IMR-90 (cell line): ENCODE results near the gene SKAP1. TPM values are rescaled to one million over a fixed set of nuclear protein-coding genes. Genes with fewer than 3 reads are reported as not detected.

Experiments
- ATAC-seq: fragments of 200-7000 bp; cut with Tn5 transposase; 2 replicates; pipeline ENCODE4 v1.9.1; 2020; ENCODE audit warnings: low read depth, mild to moderate bottlenecking, moderate library complexity
- BruUV-seq: library from RNA; stranded (reverse); fragments of 400-500 nt; replicated peaks from 2 replicates; lab custom pipeline; 2021; lab: Mats Ljungman, UMichigan
- CTCF ChIA-PET: fragments of 300-600 bp; formaldehyde crosslinking; extraction: SDS; loops from one replicate; lab custom pipeline; 2021; ENCODE audit warnings: antibody characterized with exemption; lab: Yijun Ruan, JAX
- POLR2A ChIA-PET: fragments of 300-600 bp; sonication (Branson Sonifier 250); formaldehyde crosslinking; loops from one replicate; lab custom pipeline; 2022; ENCODE audit warnings: antibody characterized with exemption; ENCODE audit not compliant: unreplicated experiment; lab: Charles Lee
- DNase-seq: peaks from one replicate; pipeline ENCODE4 v3.0.0; 2013
- H2AFZ ChIP-seq: replicated peaks from 2 replicates; pipeline ENCODE3; 2013; ENCODE audit warnings: low read length, mild to moderate bottlenecking; ENCODE audit not compliant: poor library complexity
- H2AK5ac ChIP-seq: 2 replicates; pipeline ENCODE4 v1.6.1; 2013; ENCODE audit warnings: low read depth, low read length, inconsistent platforms
- H2AK9ac ChIP-seq: replicated peaks from 2 replicates; pipeline ENCODE3; 2013; ENCODE audit warnings: mild to moderate bottlenecking, low read depth, low read length, moderate library complexity; ENCODE audit not compliant: poor library complexity
- H2BK120ac ChIP-seq: 2 replicates; pipeline ENCODE4 v1.6.1; 2013; ENCODE audit warnings: low read depth, low read length, inconsistent platforms
- H2BK15ac ChIP-seq: 3 replicates; pipeline ENCODE4 v1.6.1; 2013; ENCODE audit warnings: low read depth, low read length, inconsistent platforms
- H2BK20ac ChIP-seq: 2 replicates; pipeline ENCODE4 v1.6.1; 2013; ENCODE audit warnings: low read depth, mild to moderate bottlenecking, inconsistent platforms, low read length, moderate library complexity
- H2BK5ac ChIP-seq: 2 replicates; pipeline ENCODE4 v1.6.1; 2013; ENCODE audit warnings: mild to moderate bottlenecking, low read depth, low read length, inconsistent platforms; ENCODE audit not compliant: poor library complexity, severe bottlenecking
- H3K14ac ChIP-seq: replicated peaks from 2 replicates; pipeline ENCODE4 v1.6.1; 2013; ENCODE audit warnings: low read depth, low read length, inconsistent platforms
- H3K18ac ChIP-seq: 2 replicates; pipeline ENCODE4 v1.6.1; 2013; ENCODE audit warnings: low read depth, low read length, control low read depth
- H3K23ac ChIP-seq: 2 replicates; pipeline ENCODE4 v1.6.1; 2013; ENCODE audit warnings: low read depth, low read length, inconsistent platforms
- H3K27ac ChIP-seq: 2 replicates; pipeline ENCODE4 v1.5.1; 2013; ENCODE audit warnings: mild to moderate bottlenecking, control low read depth, low read length; ENCODE audit not compliant: insufficient read depth
- H3K27me3 ChIP-seq: 2 replicates; pipeline ENCODE4 v1.6.1; 2013; ENCODE audit warnings: low read length; ENCODE audit not compliant: control insufficient read depth, insufficient read depth
- H3K36me3 ChIP-seq: 2 replicates; pipeline ENCODE4 v1.6.1; 2013; ENCODE audit warnings: low read length, mixed read lengths; ENCODE audit not compliant: control insufficient read depth, insufficient read depth
- H3K4ac ChIP-seq: 2 replicates; pipeline ENCODE4 v1.6.1; 2013; ENCODE audit warnings: low read depth, low read length, inconsistent platforms
- H3K4me1 ChIP-seq: 2 replicates; pipeline ENCODE4 v1.6.1; 2013; ENCODE audit warnings: low read length, mixed read lengths; ENCODE audit not compliant: control insufficient read depth, insufficient read depth
- H3K4me2 ChIP-seq: 2 replicates; pipeline ENCODE4 v1.6.1; 2013; ENCODE audit warnings: low read depth, mild to moderate bottlenecking, control low read depth, low read length, moderate library complexity
- H3K4me3 ChIP-seq: 2 replicates; pipeline ENCODE4 v1.5.1; 2013; ENCODE audit warnings: low read depth, mild to moderate bottlenecking, control low read depth, low read length, moderate library complexity; ENCODE audit not compliant: insufficient read depth
- H3K56ac ChIP-seq: 2 replicates; pipeline ENCODE4 v1.6.1; 2013; ENCODE audit warnings: low read length, inconsistent platforms; ENCODE audit not compliant: insufficient read depth; ENCODE audit errors: extremely low read depth
- H3K79me1 ChIP-seq, 2 experiments: 2 replicates each; pipeline ENCODE4 v1.6.1; 2013; ENCODE audit warnings: low read length in 2 of 2, inconsistent platforms in 1 of 2, low read depth in 1 of 2
- H3K9ac ChIP-seq: 2 replicates; pipeline ENCODE4 v1.6.1; 2013; ENCODE audit warnings: low read depth, low read length, control low read depth
- H3K9me1 ChIP-seq: 2 replicates; pipeline ENCODE4 v1.6.1; 2013; ENCODE audit warnings: low read length, inconsistent platforms; ENCODE audit not compliant: insufficient read depth
- H3K9me3 ChIP-seq: 2 replicates; pipeline ENCODE4 v1.6.1; 2013; ENCODE audit warnings: low read length; ENCODE audit not compliant: control insufficient read depth, insufficient read depth
- H4K20me1 ChIP-seq: 2 replicates; pipeline ENCODE4 v1.6.1; 2013; ENCODE audit warnings: low read length, inconsistent platforms; ENCODE audit not compliant: insufficient read depth
- H4K5ac ChIP-seq: 2 replicates; pipeline ENCODE4 v1.6.1; 2013; ENCODE audit warnings: mild to moderate bottlenecking, low read depth, low read length, control low read depth
- H4K8ac ChIP-seq, 2 experiments: 2 replicates each; pipeline ENCODE4 v1.6.1; 2013; ENCODE audit warnings: low read depth in 2 of 2, low read length in 2 of 2, control low read depth in 1 of 2, inconsistent platforms in 1 of 2
- H4K91ac ChIP-seq: 2 replicates; pipeline ENCODE4 v1.6.1; 2013; ENCODE audit warnings: low read depth, low read length, inconsistent platforms; ENCODE audit not compliant: insufficient read depth
- ELK1 ChIP-seq: fragments of 150-350 bp; IDR thresholded peaks from 2 replicates; pipeline ENCODE4 v1.6.1; 2016; ENCODE audit warnings: low read depth, mild to moderate bottlenecking, low read length, moderate library complexity, borderline replicate concordance
- FOS ChIP-seq: fragments of 150-350 bp; IDR thresholded peaks from 2 replicates; pipeline ENCODE4 v1.6.1; 2016; ENCODE audit warnings: low read depth, low read length
- RCOR1 ChIP-seq: IDR thresholded peaks from 2 replicates; pipeline ENCODE4 v1.6.1; 2012; ENCODE audit warnings: mild to moderate bottlenecking, low read length, improper control_type of control experiment; ENCODE audit not compliant: insufficient replicate concordance
- RFX5 ChIP-seq: IDR thresholded peaks from 2 replicates; pipeline ENCODE4 v1.8.0; 2012; ENCODE audit warnings: low read depth, mild to moderate bottlenecking, low read length, moderate library complexity
- WGBS, 2 experiments: methylation state at CpG; one replicate each; pipeline versions ENCODE4 v1.1.5 to v1.1.7; 2013; ENCODE audit warnings: missing lambda C conversion rate in 2 of 2; ENCODE audit not compliant: insufficient read length in 1 of 2; ENCODE audit errors: extremely low coverage in 2 of 2; 5-methylcytosine and 5-hydroxymethylcytosine counted together
- dilution Hi-C: fragments of 300-500 bp; cut with HindIII; formaldehyde crosslinking; loops from one replicate; pipeline ENCODE4 v1.14.3; 2018; ENCODE audit warnings: low sequenced_read_pairs; ENCODE audit not compliant: unreplicated experiment
- in situ Hi-C: fragments of 300-500 bp; cut with MboI; formaldehyde crosslinking; loops from 3 replicates; pipeline ENCODE4 v1.14.3; 2019; ENCODE audit warnings: low sequenced_read_pairs, inconsistent platforms, mixed read lengths
- intact Hi-C: fragments of 100-400 bp; cut with micrococcal nuclease; formaldehyde crosslinking; loops from 2 replicates; pipeline ENCODE4 v1.10.0; 2022
- polyA plus RNA-seq, 3 experiments: library from polyadenylated mRNA; depleted of rRNA; stranded (reverse); fragments of >200 nt; gene quantifications; 2 replicates each; pipeline ENCODE4 v1.2.3, GENCODE V29; 2012; ENCODE audit warnings: low replicate concordance in 1 of 3
- total RNA-seq: library from RNA; depleted of rRNA; stranded (reverse); fragments of >200 nt; gene quantifications from 2 replicates; pipeline ENCODE4 v1.2.3, GENCODE V29; 2012

SKAP1 gene
- total and polyA plus RNA-seq, 2 of the 4 experiments (the other 2 are of a cell fraction) = not detected

GRCh38 chr17:48247038-48247437, 183.0 kb downstream of the SKAP1 start:
- WGBS, 2 experiments = no CpG with 5 or more reads among the region's 1 CpG
- H4K20me1 ChIP-seq = no peaks in the 10 kb centered on the region
- ATAC-seq (no peak), DNase-seq (no peak)
- no peak overlapping the region for H4K5ac ChIP-seq
- H3K4ac ChIP-seq = no peak overlapping the region
- no peak overlapping the region for H2AK9ac ChIP-seq
- no peak overlapping the region for H2BK20ac ChIP-seq
- no peak overlapping the region for H3K18ac ChIP-seq
- ChIA-PET POLR2A (no interaction called here), CTCF (no interaction called here)
- no peak overlapping the region for H2BK5ac ChIP-seq
- no peak overlapping the region for H3K23ac ChIP-seq
- dilution Hi-C loops (no loop called here), in situ Hi-C loops (no loop called here), intact Hi-C loops (no loop called here)
- H3K9me3 ChIP-seq = no peaks in the 10 kb centered on the region
- H3K36me3 ChIP-seq = no peaks in the 10 kb centered on the region
- no peak overlapping the region for H3K9ac ChIP-seq
- no peak overlapping the region for H3K27ac ChIP-seq
- H3K14ac ChIP-seq = no peak overlapping the region
- H3K79me1 ChIP-seq = no peaks in the 10 kb centered on the region
- H4K8ac ChIP-seq = no peak overlapping the region
- peaks cover 2% of the 10 kb centered on the region; the same call in 1 of the 2 replicates for H3K9me1 ChIP-seq
- no peak overlapping the region for H3K56ac ChIP-seq
- H4K91ac ChIP-seq = no peak overlapping the region
- H3K4me2 ChIP-seq = no peak overlapping the region
- no peak overlapping the region for H2AK5ac ChIP-seq
- BruUV-seq = no TSS peak
- TF ChIP-seq ELK1 (no peak), RFX5 (no peak), FOS (no peak), RCOR1 (no peak)
- no peak overlapping the region for H2BK120ac ChIP-seq
- H3K4me3 ChIP-seq = no peak overlapping the region
- no peak overlapping the region for H2BK15ac ChIP-seq
- H3K4me1 ChIP-seq = peaks cover 4% of the 10 kb centered on the region; the same call in 1 of the 2 replicates
- H3K27me3 ChIP-seq = peaks cover 15% of the 10 kb centered on the region
- H2AFZ ChIP-seq = no peak overlapping the region
